Neural cell (in vitro differentiated cells): ENCODE data around the gene CDH8. TPM values are rescaled to one million over a fixed set of nuclear protein-coding genes. Genes with fewer than 3 reads are reported as not detected.

ENCODE experiments used
- H2AFZ ChIP-seq: fragments of 200-600, 300-800 bp; sonication (generic), shearing (Covaris generic); 2 replicates; pipeline ENCODE4 v1.6.0; 2014; ENCODE audit warnings: low read depth, mild to moderate bottlenecking, antibody characterized with exemption, low read length, moderate library complexity
- H3F3A ChIP-seq: fragments of 200-600 bp; shearing (Covaris generic); 2 replicates; pipeline ENCODE4 v1.6.1; 2016; ENCODE audit warnings: mild to moderate bottlenecking, moderate library complexity, mixed read lengths, antibody characterized with exemption, low read length; ENCODE audit not compliant: insufficient read depth, poor library complexity, severe bottlenecking
- H3K27ac ChIP-seq: fragments of 200-600, 300-800 bp; sonication (generic), shearing (Covaris generic); 2 replicates; pipeline ENCODE4 v1.5.1; 2014; ENCODE audit warnings: mild to moderate bottlenecking, low read length, moderate library complexity
- H3K27me3 ChIP-seq: fragments of 300-800, 200-600 bp; sonication (generic), shearing (Covaris generic); 2 replicates; pipeline ENCODE4 v1.6.0; 2014; ENCODE audit warnings: mild to moderate bottlenecking, low read depth, low read length, moderate library complexity; ENCODE audit not compliant: insufficient read depth
- H3K36me3 ChIP-seq: fragments of 300-800, 200-600 bp; sonication (generic), shearing (Covaris generic); 2 replicates; pipeline ENCODE4 v1.5.1; 2014; ENCODE audit warnings: mild to moderate bottlenecking, antibody characterized with exemption, low read length, moderate library complexity; ENCODE audit not compliant: insufficient read depth
- H3K4me2 ChIP-seq: fragments of 300-800, 200-600 bp; sonication (generic), shearing (Covaris generic); 2 replicates; pipeline ENCODE4 v1.6.0; 2014; ENCODE audit warnings: mild to moderate bottlenecking, low read length
- H3K4me3 ChIP-seq: fragments of 300-800, 200-600 bp; sonication (generic), shearing (Covaris generic); 2 replicates; pipeline ENCODE4 v1.5.1; 2014; ENCODE audit warnings: mild to moderate bottlenecking, low read length, moderate library complexity
- H3K79me2 ChIP-seq: fragments of 200-600 bp; shearing (Covaris generic); replicated peaks from 2 replicates; pipeline ENCODE4 v1.6.0; 2014; ENCODE audit warnings: mild to moderate bottlenecking, low read length, moderate library complexity; ENCODE audit not compliant: insufficient read depth
- H3K9ac ChIP-seq: fragments of 300-800, 200-600 bp; sonication (generic), shearing (Covaris generic); 2 replicates; pipeline ENCODE4 v1.6.1; 2016; ENCODE audit warnings: mild to moderate bottlenecking, low read length, mixed read lengths
- H3K9me2 ChIP-seq: fragments of 200-600 bp; shearing (Covaris generic); 2 replicates; pipeline ENCODE4 v1.6.1; 2016; ENCODE audit warnings: mild to moderate bottlenecking, low read length, mixed read lengths; ENCODE audit not compliant: insufficient read depth
- H3K9me3 ChIP-seq: fragments of 200-600, 300-800 bp; sonication (generic), shearing (Covaris generic); 2 replicates; pipeline ENCODE4 v1.6.1; 2016; ENCODE audit warnings: mild to moderate bottlenecking, mixed run types, low read length, moderate library complexity, mixed read lengths
- H4K20me1 ChIP-seq: fragments of 200-600 bp; shearing (Covaris generic); 2 replicates; pipeline ENCODE4 v1.6.1; 2016; ENCODE audit warnings: mild to moderate bottlenecking, mixed run types; ENCODE audit not compliant: insufficient read depth
- EP300 ChIP-seq: fragments of 450-650 bp; conservative IDR thresholded peaks from 2 replicates; pipeline ENCODE4 v1.6.1; 2014; ENCODE audit warnings: antibody characterized with exemption, mild to moderate bottlenecking, moderate library complexity; ENCODE audit not compliant: poor library complexity, severe bottlenecking
- EZH2 ChIP-seq: fragments of 200-600, 300-800 bp; shearing (Covaris generic), sonication (generic); IDR thresholded peaks from 2 replicates; pipeline ENCODE4 v1.6.1; 2014; ENCODE audit warnings: antibody characterized with exemption, low read length, borderline replicate concordance, mild to moderate bottlenecking; ENCODE audit not compliant: insufficient read depth, poor library complexity, severe bottlenecking
- MXI1 ChIP-seq: fragments of 450-650 bp; conservative IDR thresholded peaks from 2 replicates; pipeline ENCODE4 v1.6.1; 2014; ENCODE audit warnings: antibody characterized with exemption, mild to moderate bottlenecking; ENCODE audit not compliant: poor library complexity, severe bottlenecking
- POLR2AphosphoS5 ChIP-seq: IDR thresholded peaks from 2 replicates; pipeline ENCODE4 v1.6.1; 2012
- RAD21 ChIP-seq: fragments of 450-650 bp; conservative IDR thresholded peaks from 2 replicates; pipeline ENCODE4 v1.6.1; 2014; ENCODE audit warnings: antibody characterized with exemption, mild to moderate bottlenecking, moderate library complexity
- SMC3 ChIP-seq: fragments of 450-650 bp; conservative IDR thresholded peaks from 2 replicates; pipeline ENCODE4 v1.6.1; 2014; ENCODE audit warnings: antibody characterized with exemption, mild to moderate bottlenecking, moderate library complexity; ENCODE audit not compliant: poor library complexity
- TAF1 ChIP-seq: IDR thresholded peaks from 2 replicates; pipeline ENCODE4 v1.6.1; 2012; ENCODE audit warnings: low read depth
- polyA plus RNA-seq: library from polyadenylated mRNA; depleted of rRNA; stranded (reverse); fragments of >200 nt; gene quantifications from 2 replicates; pipeline ENCODE4 v1.2.3, GENCODE V29; 2014
- TF ChIP-seq, protein P1 (sequence below): IDR thresholded peaks from 2 replicates; pipeline ENCODE4 v1.6.1; 2012; ENCODE audit warnings: borderline replicate concordance
- TF ChIP-seq, protein P2 (sequence below): fragments of 450-650 bp; IDR thresholded peaks from 2 replicates; pipeline ENCODE4 v1.5.1; 2014; ENCODE audit warnings: antibody characterized with exemption, mild to moderate bottlenecking, moderate library complexity; ENCODE audit not compliant: poor library complexity, severe bottlenecking

Gene CDH8
- polyA plus RNA-seq, 1 donor from 2014 or later = 5.0 TPM

DNA sequence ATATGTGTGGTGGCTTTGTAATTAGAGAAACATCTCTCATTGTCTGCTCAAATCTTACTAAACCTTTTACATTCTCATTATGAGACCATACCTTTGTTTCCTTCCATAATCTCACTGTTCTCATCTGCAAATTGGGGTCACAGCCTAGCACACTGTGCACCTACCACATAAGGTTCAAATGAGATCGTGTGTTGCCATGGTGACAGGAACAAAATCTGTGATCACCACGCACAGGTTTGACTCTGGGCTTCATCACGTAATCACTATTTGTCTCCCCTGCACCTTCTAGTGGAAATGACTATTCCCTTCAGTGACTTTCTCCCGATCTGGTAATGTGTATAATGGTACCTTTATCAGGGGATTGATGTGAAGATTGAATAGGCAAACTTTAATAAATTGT, 26.1 kb downstream of the CDH8 start:
- no peaks in the 10 kb centered on the region for H3K27me3 ChIP-seq
- no peak overlapping the region for H3K4me3 ChIP-seq
- no peak overlapping the region for H3K9ac ChIP-seq
- no peaks in the 10 kb centered on the region for H3K36me3 ChIP-seq
- H3K4me2 ChIP-seq = no peak overlapping the region
- TF ChIP-seq RAD21 = no peak
- no peak for TF ChIP-seq EZH2
- TF ChIP-seq MXI1 = no peak
- TF ChIP-seq, protein P1, sequence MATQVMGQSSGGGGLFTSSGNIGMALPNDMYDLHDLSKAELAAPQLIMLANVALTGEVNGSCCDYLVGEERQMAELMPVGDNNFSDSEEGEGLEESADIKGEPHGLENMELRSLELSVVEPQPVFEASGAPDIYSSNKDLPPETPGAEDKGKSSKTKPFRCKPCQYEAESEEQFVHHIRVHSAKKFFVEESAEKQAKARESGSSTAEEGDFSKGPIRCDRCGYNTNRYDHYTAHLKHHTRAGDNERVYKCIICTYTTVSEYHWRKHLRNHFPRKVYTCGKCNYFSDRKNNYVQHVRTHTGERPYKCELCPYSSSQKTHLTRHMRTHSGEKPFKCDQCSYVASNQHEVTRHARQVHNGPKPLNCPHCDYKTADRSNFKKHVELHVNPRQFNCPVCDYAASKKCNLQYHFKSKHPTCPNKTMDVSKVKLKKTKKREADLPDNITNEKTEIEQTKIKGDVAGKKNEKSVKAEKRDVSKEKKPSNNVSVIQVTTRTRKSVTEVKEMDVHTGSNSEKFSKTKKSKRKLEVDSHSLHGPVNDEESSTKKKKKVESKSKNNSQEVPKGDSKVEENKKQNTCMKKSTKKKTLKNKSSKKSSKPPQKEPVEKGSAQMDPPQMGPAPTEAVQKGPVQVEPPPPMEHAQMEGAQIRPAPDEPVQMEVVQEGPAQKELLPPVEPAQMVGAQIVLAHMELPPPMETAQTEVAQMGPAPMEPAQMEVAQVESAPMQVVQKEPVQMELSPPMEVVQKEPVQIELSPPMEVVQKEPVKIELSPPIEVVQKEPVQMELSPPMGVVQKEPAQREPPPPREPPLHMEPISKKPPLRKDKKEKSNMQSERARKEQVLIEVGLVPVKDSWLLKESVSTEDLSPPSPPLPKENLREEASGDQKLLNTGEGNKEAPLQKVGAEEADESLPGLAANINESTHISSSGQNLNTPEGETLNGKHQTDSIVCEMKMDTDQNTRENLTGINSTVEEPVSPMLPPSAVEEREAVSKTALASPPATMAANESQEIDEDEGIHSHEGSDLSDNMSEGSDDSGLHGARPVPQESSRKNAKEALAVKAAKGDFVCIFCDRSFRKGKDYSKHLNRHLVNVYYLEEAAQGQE = no peak
- TF ChIP-seq, protein P2, sequence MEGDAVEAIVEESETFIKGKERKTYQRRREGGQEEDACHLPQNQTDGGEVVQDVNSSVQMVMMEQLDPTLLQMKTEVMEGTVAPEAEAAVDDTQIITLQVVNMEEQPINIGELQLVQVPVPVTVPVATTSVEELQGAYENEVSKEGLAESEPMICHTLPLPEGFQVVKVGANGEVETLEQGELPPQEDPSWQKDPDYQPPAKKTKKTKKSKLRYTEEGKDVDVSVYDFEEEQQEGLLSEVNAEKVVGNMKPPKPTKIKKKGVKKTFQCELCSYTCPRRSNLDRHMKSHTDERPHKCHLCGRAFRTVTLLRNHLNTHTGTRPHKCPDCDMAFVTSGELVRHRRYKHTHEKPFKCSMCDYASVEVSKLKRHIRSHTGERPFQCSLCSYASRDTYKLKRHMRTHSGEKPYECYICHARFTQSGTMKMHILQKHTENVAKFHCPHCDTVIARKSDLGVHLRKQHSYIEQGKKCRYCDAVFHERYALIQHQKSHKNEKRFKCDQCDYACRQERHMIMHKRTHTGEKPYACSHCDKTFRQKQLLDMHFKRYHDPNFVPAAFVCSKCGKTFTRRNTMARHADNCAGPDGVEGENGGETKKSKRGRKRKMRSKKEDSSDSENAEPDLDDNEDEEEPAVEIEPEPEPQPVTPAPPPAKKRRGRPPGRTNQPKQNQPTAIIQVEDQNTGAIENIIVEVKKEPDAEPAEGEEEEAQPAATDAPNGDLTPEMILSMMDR = no peak
- no peak for TF ChIP-seq EP300
- no peak for TF ChIP-seq SMC3
- no peak for TF ChIP-seq POLR2AphosphoS5
- TF ChIP-seq TAF1 = no peak
- H3K9me3 ChIP-seq = no peaks in the 10 kb centered on the region
- no peak overlapping the region for H3K27ac ChIP-seq
- no peaks in the 10 kb centered on the region for H4K20me1 ChIP-seq
- H3F3A ChIP-seq = no peaks in the 10 kb centered on the region
- no peaks in the 10 kb centered on the region for H3K79me2 ChIP-seq
- H3K9me2 ChIP-seq = no peaks in the 10 kb centered on the region
- H2AFZ ChIP-seq = no peak overlapping the region

DNA sequence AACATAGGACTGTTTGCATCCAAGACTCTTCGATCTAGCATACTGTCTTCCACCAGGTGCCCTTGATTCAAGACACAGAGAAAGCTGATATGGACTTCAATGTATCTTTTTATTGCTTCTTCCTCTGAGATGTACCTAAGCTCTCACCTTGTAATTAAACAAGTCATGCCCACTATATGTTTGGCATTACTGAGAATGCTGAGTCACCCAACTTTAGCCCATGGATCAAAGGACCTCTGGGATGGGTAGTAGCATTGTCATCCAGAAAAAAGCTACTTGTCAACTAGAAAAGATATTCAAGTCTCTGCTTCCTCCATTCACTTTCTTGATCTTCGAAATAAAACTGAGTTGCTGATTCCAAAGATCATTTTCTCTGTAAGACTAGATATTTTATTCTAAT, 37.8 kb downstream of the CDH8 start:
- no peak for TF ChIP-seq TAF1
- no peak for TF ChIP-seq RAD21
- no peak for TF ChIP-seq EZH2
- TF ChIP-seq, protein P1 = no peak
- no peak for TF ChIP-seq POLR2AphosphoS5
- TF ChIP-seq SMC3 = no peak
- no peak for TF ChIP-seq EP300
- TF ChIP-seq MXI1 = no peak
- TF ChIP-seq, protein P2 = no peak
- no peaks in the 10 kb centered on the region for H3K79me2 ChIP-seq

More for the DNA sequence above, 37.8 kb downstream of the CDH8 start:
- Histone ChIP-seq H3K9me2 (no peaks in the 10 kb centered on the region), H3K9ac (no peak overlapping the region), H3K4me3 (no peak overlapping the region), H3K27me3 (no peaks in the 10 kb centered on the region), H3K27ac (no peak overlapping the region), H3K4me2 (no peak overlapping the region), H3F3A (no peaks in the 10 kb centered on the region), H4K20me1 (no peaks in the 10 kb centered on the region), H2AFZ (no peak overlapping the region), H3K9me3 (no peaks in the 10 kb centered on the region), H3K36me3 (no peaks in the 10 kb centered on the region)
